Lower lobe of right lung (tissue), 2 donors: ENCODE data around the gene KREMEN2. TPM values are rescaled to one million over a fixed set of nuclear protein-coding genes. Genes with fewer than 3 reads are reported as not detected.

Experiments
- ATAC-seq, 2 donors: fragments of 200-7000 bp; cut with Tn5 transposase; one replicate each; pipeline ENCODE4 v1.9.1; 2020 to 2022; ENCODE audit warnings: mild to moderate bottlenecking in 2 of 2, moderate library complexity in 2 of 2
- DNase-seq: peaks from one replicate; pipeline ENCODE4 v3.0.0-alpha.2; 2020
- H3K27ac ChIP-seq: fragments of 200-600 bp; one replicate; pipeline ENCODE4 v1.8.0; 2022
- H3K27me3 ChIP-seq: fragments of 200-600 bp; one replicate; pipeline ENCODE4 v1.8.0; 2022; ENCODE audit warnings: low read depth
- H3K36me3 ChIP-seq: fragments of 200-600 bp; one replicate; pipeline ENCODE4 v1.8.0; 2022; ENCODE audit warnings: mild to moderate bottlenecking
- H3K4me1 ChIP-seq: fragments of 200-600 bp; one replicate; pipeline ENCODE4 v1.8.0; 2022
- H3K4me3 ChIP-seq: fragments of 200-600 bp; one replicate; pipeline ENCODE4 v1.8.0; 2022; ENCODE audit warnings: mild to moderate bottlenecking
- H3K9me3 ChIP-seq: fragments of 200-600 bp; one replicate; pipeline ENCODE4 v1.8.0; 2022
- CTCF ChIP-seq: fragments of 200-600 bp; IDR thresholded peaks from one replicate; pipeline ENCODE4 v1.8.0; 2022; ENCODE audit warnings: antibody characterized with exemption, mild to moderate bottlenecking
- intact Hi-C: fragments of 100-400 bp; cut with DNase I; formaldehyde crosslinking; loops from one replicate; pipeline ENCODE4 v1.11.0; 2022
- total RNA-seq: library from RNA; stranded (reverse); fragmentation: NEBNext Ultra II Directional; extraction: Animal tissue kit (Norgen Biotek cat#: 25700); gene quantifications from one replicate; pipeline ENCODE4 v1.2.1, GENCODE V29; 2021
- donor health status: DM: no; HTN: yes; CAD: no; lungs with severe emphysema.

The KREMEN2 gene
- total RNA-seq, 1 donor from 2014 or later: not detected

- peak overlapping the region; percentile 49 for H3K4me3 ChIP-seq
- H3K9me3 ChIP-seq: no peaks in the 10 kb centered on the region
- H3K36me3 ChIP-seq: no peaks in the 10 kb centered on the region
- ATAC-seq: no peak
- H3K27ac ChIP-seq: no peak overlapping the region
- TF ChIP-seq CTCF: no peak
- no peak for DNase-seq
- peaks cover 29% of the 10 kb centered on the region for H3K4me1 ChIP-seq
- peaks cover 28% of the 10 kb centered on the region for H3K27me3 ChIP-seq
- intact Hi-C loops: no loop called here
Measured at GRCh38 chr16:3004319-3004718, 40.2 kb downstream of the KREMEN2 start.

DNA sequence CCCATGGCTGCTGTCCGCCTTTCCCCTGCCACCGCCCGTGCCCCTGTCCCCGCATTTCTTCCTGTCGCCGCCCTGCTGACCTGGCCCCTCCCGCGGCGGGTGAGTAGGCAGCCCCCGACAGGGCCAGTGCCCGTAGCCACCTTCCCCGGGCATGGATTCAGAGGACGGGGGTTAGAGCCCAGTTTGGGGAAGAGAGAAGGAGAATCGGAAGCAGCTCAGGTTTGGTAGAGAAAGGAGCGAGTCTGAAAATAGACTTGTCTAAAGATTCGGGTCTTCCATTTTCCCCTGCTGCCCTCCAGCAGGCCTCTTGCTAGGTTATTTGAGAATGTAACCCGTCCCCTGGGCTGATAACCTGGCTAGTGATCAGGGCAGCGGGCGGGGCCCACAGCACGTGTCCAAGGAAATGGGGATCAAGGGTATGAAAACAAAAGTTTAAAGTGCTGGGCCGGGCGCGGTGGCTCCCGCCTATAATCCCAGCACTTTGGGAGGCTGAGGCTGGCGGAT lies 40.8 kb downstream of the KREMEN2 start:
- H3K27me3 ChIP-seq: peaks cover 33% of the 10 kb centered on the region
- ATAC-seq (peak; percentile 12 to 35), DNase-seq (no peak)
- peaks cover 32% of the 10 kb centered on the region for H3K4me1 ChIP-seq
- H3K4me3 ChIP-seq: peak overlapping the region; percentile 49
- peak overlapping the region; percentile 73 for H3K27ac ChIP-seq
- intact Hi-C loops: no loop called here
- TF ChIP-seq CTCF: no peak
- H3K36me3 ChIP-seq: no peaks in the 10 kb centered on the region
- H3K9me3 ChIP-seq: no peaks in the 10 kb centered on the region

DNA sequence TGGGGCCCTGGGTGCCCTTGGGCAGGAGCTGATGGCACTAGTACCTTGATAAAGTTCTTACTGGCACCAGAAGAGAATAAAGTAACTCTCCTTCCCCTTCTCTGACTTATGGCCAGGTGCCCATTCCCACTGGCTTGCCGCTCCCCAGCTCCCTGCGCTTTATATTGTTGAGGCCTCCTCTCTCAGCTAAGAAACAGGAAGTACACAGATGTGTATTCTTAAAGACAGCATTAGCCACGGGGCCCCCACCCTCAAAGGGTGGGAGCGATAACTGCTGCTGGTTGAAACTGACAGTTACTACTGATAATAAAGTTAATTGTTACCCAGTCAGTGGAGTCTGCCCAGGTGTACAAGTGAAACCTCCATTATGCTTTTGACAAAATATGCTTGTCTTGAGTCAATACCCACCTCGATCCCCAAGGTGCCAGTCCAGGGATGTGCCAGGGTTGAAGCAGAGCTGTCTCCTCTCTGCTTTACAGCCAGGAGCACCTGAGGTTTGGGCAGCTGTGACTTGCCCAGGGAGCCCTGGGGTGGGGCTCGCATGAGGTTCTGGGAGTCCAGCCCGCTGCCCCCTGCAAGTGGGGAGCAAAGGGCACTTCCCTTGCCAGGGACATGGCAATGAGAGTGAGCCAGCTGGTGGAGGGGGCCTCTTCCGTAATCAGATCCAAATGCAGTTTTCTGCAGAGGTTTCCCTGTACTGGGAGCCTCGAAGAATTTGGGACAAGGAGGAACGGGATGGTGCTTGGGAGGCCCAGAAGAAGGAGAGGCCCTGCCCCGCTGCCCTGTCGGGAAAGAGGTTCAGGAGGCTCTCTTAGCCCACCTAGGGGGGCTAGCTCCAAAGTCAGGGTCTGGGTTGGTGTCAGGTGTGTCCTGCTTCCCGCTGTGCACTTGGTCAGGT lies 43.2 kb downstream of the KREMEN2 start:
- no peaks in the 10 kb centered on the region for H3K9me3 ChIP-seq
- peaks cover 32% of the 10 kb centered on the region for H3K4me1 ChIP-seq
- ATAC-seq: no peak
- H3K27ac ChIP-seq: peak overlapping the region; percentile 59
- intact Hi-C loops: no loop called here
- H3K27me3 ChIP-seq: peaks cover 50% of the 10 kb centered on the region
- no peaks in the 10 kb centered on the region for H3K36me3 ChIP-seq
- no peak for TF ChIP-seq CTCF
- DNase-seq: no peak
- peak overlapping the region; percentile 15 for H3K4me3 ChIP-seq

DNA sequence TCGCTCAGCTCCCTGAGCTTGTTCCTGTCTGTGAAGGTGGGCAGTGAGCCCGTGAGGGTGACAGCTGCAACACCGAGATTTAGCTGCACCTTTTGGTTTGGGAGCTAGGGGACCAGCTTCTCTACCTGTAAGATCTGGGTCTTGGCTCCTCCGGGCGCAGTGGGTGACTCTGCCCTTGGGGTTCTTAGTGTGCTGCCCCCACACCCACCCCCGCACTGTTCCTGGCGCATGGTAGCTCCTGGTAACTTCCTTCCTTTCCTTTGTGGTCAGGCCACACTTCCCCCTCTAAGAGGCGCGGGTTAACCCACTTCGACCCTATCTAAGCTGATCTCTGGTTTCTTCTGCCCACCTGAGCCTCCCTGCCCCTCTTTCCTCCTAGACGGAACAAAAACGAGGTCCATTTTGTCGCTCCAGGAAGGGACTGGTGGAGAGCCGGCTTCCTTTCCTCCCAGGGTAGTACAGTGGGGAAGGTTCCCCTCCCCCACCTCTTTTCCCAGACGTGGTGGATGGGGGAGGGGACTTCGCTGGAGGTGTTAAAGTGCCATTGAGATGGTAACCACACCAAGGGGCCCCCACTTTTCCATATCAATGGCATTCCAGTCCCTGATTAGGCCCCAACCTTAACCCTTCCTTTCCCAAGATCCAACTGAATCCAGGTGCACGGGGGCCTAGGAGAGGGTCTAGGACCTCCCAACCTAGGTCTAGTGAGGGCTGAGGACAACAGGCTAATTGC lies 44.0 kb downstream of the KREMEN2 start:
- no peaks in the 10 kb centered on the region for H3K36me3 ChIP-seq
- DNase-seq (peak; percentile 75), ATAC-seq (no peak)
- H3K4me1 ChIP-seq: peaks cover 32% of the 10 kb centered on the region
- peak overlapping the region; percentile 15 for H3K4me3 ChIP-seq
- intact Hi-C loops: no loop called here
- no peak for TF ChIP-seq CTCF
- peaks cover 59% of the 10 kb centered on the region for H3K27me3 ChIP-seq
- no peaks in the 10 kb centered on the region for H3K9me3 ChIP-seq
- H3K27ac ChIP-seq: peak overlapping the region; percentile 59

GRCh38 chr16:3008690-3009037 lies 44.6 kb downstream of the KREMEN2 start:
- no peaks in the 10 kb centered on the region for H3K9me3 ChIP-seq
- peak overlapping the region; percentile 15 for H3K4me3 ChIP-seq
- H3K27ac ChIP-seq: peak overlapping the region; percentile 59
- peaks cover 32% of the 10 kb centered on the region for H3K4me1 ChIP-seq
- no peak for DNase-seq
- H3K36me3 ChIP-seq: no peaks in the 10 kb centered on the region
- ATAC-seq: no peak
- no peak for TF ChIP-seq CTCF
- intact Hi-C loops: no loop called here
- peaks cover 64% of the 10 kb centered on the region for H3K27me3 ChIP-seq
